Activated CD4-positive, alpha-beta T cell treated with anti-CD3 and anti-CD28 coated beads, Interleukin-2, amount 50 U/mL, for 4 hours (primary cell): ENCODE data around the gene HHATL.

ENCODE experiments used
- DNase-seq, 2 experiments: peaks; one replicate each; pipeline ENCODE4 v3.0.0-alpha.2; 2020

HHATL gene

GRCh38 chr3:42696356-42697288 is 6.0 kb downstream of the HHATL start:
- DNase-seq = no peak

GRCh38 chr3:42694366-42694765 is 8.2 kb downstream of the HHATL start:
- DNase-seq = no peak

GRCh38 chr3:42693530-42693930 is 9.1 kb downstream of the HHATL start:
- no peak for DNase-seq

- no peak for DNase-seq
These were observed 9.7 kb downstream of the HHATL start for GRCh38 chr3:42692667-42693529.

- DNase-seq = no peak
These were observed 10.6 kb downstream of the HHATL start for GRCh38 chr3:42691816-42692666.

GRCh38 chr3:42690766-42691680 is 11.6 kb downstream of the HHATL start:
- no peak for DNase-seq

GRCh38 chr3:42690191-42690590 is 12.4 kb downstream of the HHATL start:
- DNase-seq = no peak

GRCh38 chr3:42689421-42690014 is 13.1 kb downstream of the HHATL start:
- no peak for DNase-seq

GRCh38 chr3:42688487-42689420 is 13.8 kb downstream of the HHATL start:
- DNase-seq = no peak

- DNase-seq = no peak
These were observed 14.6 kb downstream of the HHATL start for GRCh38 chr3:42688016-42688415.

- DNase-seq = no peak
These were observed 15.6 kb downstream of the HHATL start for GRCh38 chr3:42686832-42687650.

- DNase-seq = no peak
These were observed 16.4 kb downstream of the HHATL start for GRCh38 chr3:42685891-42686820.

- DNase-seq = no peak
These were observed 17.2 kb downstream of the HHATL start, which contains the start of gene KLHL40 for GRCh38 chr3:42685363-42685881. Gene KLHL40, plus strand, starts transcription at chr3:42685537. Its CDS starts 82 bp downstream, at chr3:42685619.

- no peak for DNase-seq
These were observed 17.8 kb downstream of the HHATL start for GRCh38 chr3:42684632-42685362.

- peak; percentile 11 to 20 for DNase-seq
These were observed 18.6 kb downstream of the HHATL start for GRCh38 chr3:42683875-42684598.
